IPS-15b (cell line): Measurements from ENCODE around the gene MRPL44.

Experiments used
- H3K27me3 ChIP-seq: one replicate; pipeline ENCODE4 v1.6.1; 2013; ENCODE audit warnings: low read length; ENCODE audit not compliant: control insufficient read depth, insufficient read depth
- H3K36me3 ChIP-seq: one replicate; pipeline ENCODE4 v1.6.1; 2013; ENCODE audit warnings: low read length; ENCODE audit not compliant: control insufficient read depth, insufficient read depth
- H3K4me1 ChIP-seq: one replicate; pipeline ENCODE4 v1.6.1; 2013; ENCODE audit warnings: mild to moderate bottlenecking, low read length; ENCODE audit not compliant: control insufficient read depth, insufficient read depth
- H3K4me3 ChIP-seq: one replicate; pipeline ENCODE4 v1.5.1; 2013; ENCODE audit warnings: low read depth, low read length
- H3K9ac ChIP-seq: one replicate; pipeline ENCODE4 v1.6.1; 2013; ENCODE audit warnings: low read depth, mild to moderate bottlenecking, low read length
- H3K9me3 ChIP-seq: one replicate; pipeline ENCODE4 v1.6.1; 2013; ENCODE audit warnings: mild to moderate bottlenecking, low read length; ENCODE audit not compliant: control insufficient read depth, insufficient read depth

Gene MRPL44

GRCh38 chr2:223954401-223954800, 2.9 kb upstream of the MRPL44 start:
- H3K4me1 ChIP-seq: peaks cover 31% of the 10 kb centered on the region
- H3K4me3 ChIP-seq: no peak overlapping the region
- no peak overlapping the region for H3K9ac ChIP-seq
- H3K27me3 ChIP-seq: no peaks in the 10 kb centered on the region
- H3K36me3 ChIP-seq: no peaks in the 10 kb centered on the region
- H3K9me3 ChIP-seq: no peaks in the 10 kb centered on the region

- Histone ChIP-seq H3K27me3 (no peaks in the 10 kb centered on the region), H3K36me3 (no peaks in the 10 kb centered on the region), H3K4me3 (no peak overlapping the region), H3K9ac (no peak overlapping the region), H3K9me3 (no peaks in the 10 kb centered on the region), H3K4me1 (peaks cover 26% of the 10 kb centered on the region)
Measured at GRCh38 chr2:223956300-223956699, 963 bp upstream of the MRPL44 start.

GRCh38 chr2:223959688-223960087, 2.4 kb downstream of the MRPL44 start:
- Histone ChIP-seq H3K27me3 (no peaks in the 10 kb centered on the region), H3K36me3 (no peaks in the 10 kb centered on the region), H3K9me3 (no peaks in the 10 kb centered on the region), H3K4me3 (no peak overlapping the region), H3K9ac (no peak overlapping the region), H3K4me1 (peaks cover 22% of the 10 kb centered on the region)

GRCh38 chr2:223967981-223968380, 10.7 kb downstream of the MRPL44 start:
- Histone ChIP-seq H3K9me3 (no peaks in the 10 kb centered on the region), H3K9ac (no peak overlapping the region), H3K4me1 (no peaks in the 10 kb centered on the region), H3K36me3 (no peaks in the 10 kb centered on the region), H3K27me3 (no peaks in the 10 kb centered on the region), H3K4me3 (no peak overlapping the region)

- no peaks in the 10 kb centered on the region for H3K9me3 ChIP-seq
- H3K4me1 ChIP-seq: no peaks in the 10 kb centered on the region
- H3K4me3 ChIP-seq: no peak overlapping the region
- no peaks in the 10 kb centered on the region for H3K27me3 ChIP-seq
- no peak overlapping the region for H3K9ac ChIP-seq
- H3K36me3 ChIP-seq: no peaks in the 10 kb centered on the region
Measured at GRCh38 chr2:223969315-223969714, 12.1 kb downstream of the MRPL44 start.

- Histone ChIP-seq H3K36me3 (no peaks in the 10 kb centered on the region), H3K9me3 (no peaks in the 10 kb centered on the region), H3K4me1 (no peaks in the 10 kb centered on the region), H3K9ac (no peak overlapping the region), H3K4me3 (no peak overlapping the region), H3K27me3 (no peaks in the 10 kb centered on the region)
Measured at GRCh38 chr2:223969856-223970255, 12.6 kb downstream of the MRPL44 start.

- H3K36me3 ChIP-seq: no peaks in the 10 kb centered on the region
- no peak overlapping the region for H3K9ac ChIP-seq
- H3K27me3 ChIP-seq: no peaks in the 10 kb centered on the region
- no peaks in the 10 kb centered on the region for H3K4me1 ChIP-seq
- no peaks in the 10 kb centered on the region for H3K9me3 ChIP-seq
- H3K4me3 ChIP-seq: no peak overlapping the region
Measured at GRCh38 chr2:223970343-223971128, 13.3 kb downstream of the MRPL44 start.

GRCh38 chr2:223971731-223972130, 14.5 kb downstream of the MRPL44 start:
- H3K4me1 ChIP-seq: no peaks in the 10 kb centered on the region
- no peaks in the 10 kb centered on the region for H3K27me3 ChIP-seq
- no peak overlapping the region for H3K9ac ChIP-seq

GRCh38 chr2:223972656-223973102, 15.4 kb downstream of the MRPL44 start:
- Histone ChIP-seq H3K9ac (no peak overlapping the region), H3K9me3 (no peaks in the 10 kb centered on the region), H3K36me3 (no peaks in the 10 kb centered on the region), H3K4me1 (no peaks in the 10 kb centered on the region), H3K27me3 (no peaks in the 10 kb centered on the region), H3K4me3 (no peak overlapping the region)

More at GRCh38 chr2:223971731-223972130, 14.5 kb downstream of the MRPL44 start:
- no peaks in the 10 kb centered on the region for H3K9me3 ChIP-seq
- no peak overlapping the region for H3K4me3 ChIP-seq
- H3K36me3 ChIP-seq: no peaks in the 10 kb centered on the region

GRCh38 chr2:223973606-223974005, 16.3 kb downstream of the MRPL44 start:
- Histone ChIP-seq H3K36me3 (no peaks in the 10 kb centered on the region), H3K27me3 (no peaks in the 10 kb centered on the region), H3K4me3 (no peak overlapping the region), H3K9ac (no peak overlapping the region), H3K4me1 (no peaks in the 10 kb centered on the region), H3K9me3 (no peaks in the 10 kb centered on the region)

GRCh38 chr2:223976635-223977226, 19.5 kb downstream of the MRPL44 start:
- H3K4me3 ChIP-seq: no peak overlapping the region
- no peaks in the 10 kb centered on the region for H3K27me3 ChIP-seq
- H3K4me1 ChIP-seq: no peaks in the 10 kb centered on the region
- H3K36me3 ChIP-seq: no peaks in the 10 kb centered on the region
- no peak overlapping the region for H3K9ac ChIP-seq
- no peaks in the 10 kb centered on the region for H3K9me3 ChIP-seq

GRCh38 chr2:223978451-223978850, 21.2 kb downstream of the MRPL44 start:
- H3K4me1 ChIP-seq: no peaks in the 10 kb centered on the region
- H3K36me3 ChIP-seq: no peaks in the 10 kb centered on the region
- H3K27me3 ChIP-seq: no peaks in the 10 kb centered on the region
- no peak overlapping the region for H3K4me3 ChIP-seq
- H3K9me3 ChIP-seq: no peaks in the 10 kb centered on the region
- H3K9ac ChIP-seq: no peak overlapping the region
